Pulmonary artery endothelial cell (primary cell): ENCODE results near the gene GLRA1. TPM values are rescaled to one million over a fixed set of nuclear protein-coding genes. Genes with fewer than 3 reads are reported as not detected.

Experiments
- DNase-seq: peaks from one replicate; pipeline ENCODE4 v3.0.0-alpha.2; 2011; ENCODE audit warnings: low read depth, low spot score
- total RNA-seq: library from RNA; depleted of rRNA; stranded (reverse); fragments of >200 nt; gene quantifications from 2 replicates; pipeline ENCODE4 v1.2.3, GENCODE V29; 2014

The GLRA1 gene
- total RNA-seq, 1 donor from 2014 or later, result not detected

DNA sequence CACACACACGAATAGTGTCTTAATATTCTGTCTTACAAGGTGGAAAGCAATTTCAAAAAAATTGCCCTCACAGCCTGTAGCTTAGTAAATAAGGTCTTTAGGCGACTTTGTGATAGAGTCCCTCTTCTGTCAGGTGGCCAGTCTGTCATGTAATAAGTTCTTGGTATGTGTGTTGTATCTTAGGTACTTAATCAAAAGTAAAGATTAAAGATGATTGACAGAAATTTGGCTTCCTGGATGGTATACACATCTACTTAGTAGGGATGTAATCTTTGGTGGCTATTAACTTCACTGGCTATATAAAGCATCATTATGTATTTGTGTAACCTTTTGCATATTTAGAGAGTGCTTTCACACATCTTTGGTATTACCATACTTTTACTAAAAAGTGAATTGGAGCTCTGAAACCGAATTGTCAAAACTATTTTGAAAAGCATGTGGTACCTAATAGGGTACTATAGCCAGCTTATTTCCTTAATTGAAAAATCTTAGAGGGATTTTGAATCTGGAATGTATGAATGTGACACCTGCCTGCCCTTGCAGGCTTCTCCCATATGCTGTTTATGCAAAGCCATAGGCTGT, 149.5 kb downstream of the GLRA1 start:
- DNase-seq, result no peak

DNA sequence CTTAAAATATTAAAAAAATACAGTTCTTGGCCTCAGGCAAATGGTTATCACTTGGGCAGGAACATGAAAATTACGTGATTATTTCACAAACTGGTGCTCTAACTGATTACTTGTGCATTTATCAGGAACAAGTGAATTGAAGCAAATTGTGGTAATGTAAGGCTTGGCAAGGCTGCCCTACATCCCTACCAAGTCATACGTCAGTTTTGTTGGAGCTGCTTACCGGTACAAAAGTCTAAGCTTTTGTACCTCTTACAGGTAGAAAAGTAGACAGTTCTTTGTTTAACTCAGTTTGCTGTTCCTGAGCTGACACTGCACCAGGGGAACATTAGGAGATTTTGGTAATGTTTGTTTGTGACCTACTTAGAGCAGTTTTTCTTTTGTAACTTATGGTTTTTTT, 150.7 kb downstream of the GLRA1 start:
- no peak for DNase-seq

DNA sequence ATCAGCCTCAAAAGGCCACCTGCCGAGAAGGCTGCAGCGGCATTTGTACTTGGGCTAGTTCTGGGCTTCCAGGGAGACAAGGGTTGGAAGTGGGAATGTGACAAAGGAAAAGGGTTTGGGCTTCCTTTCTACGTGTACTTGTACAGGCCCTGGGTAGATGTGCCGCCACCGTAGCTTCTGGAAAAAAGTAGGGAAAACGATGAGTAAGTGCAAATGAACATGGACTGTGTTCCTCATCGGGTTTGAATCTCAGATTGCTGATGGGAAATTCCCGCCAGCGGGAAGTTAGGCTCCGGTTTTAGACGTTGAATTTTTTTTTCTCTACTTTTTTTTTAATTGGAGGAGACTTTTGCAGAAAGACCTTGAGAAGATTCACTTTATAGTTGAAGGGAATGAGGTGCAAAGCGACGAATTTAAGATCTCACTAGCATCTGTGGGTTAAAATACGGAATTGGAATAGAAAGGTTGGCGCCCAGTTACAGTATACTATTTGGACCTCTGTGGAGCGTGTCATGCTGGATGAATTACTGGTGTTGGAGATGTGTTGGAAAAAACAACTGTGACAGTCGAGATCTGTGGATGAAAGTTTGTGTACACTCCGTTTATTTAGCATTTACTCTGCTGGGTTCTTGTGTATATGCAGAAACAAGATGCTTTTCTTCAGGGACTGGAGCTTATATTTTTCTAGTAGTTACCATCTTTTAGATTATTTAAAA, 151.6 kb downstream of the GLRA1 start:
- no peak for DNase-seq

Other genes with a start within 250 kb of the GLRA1 start
- gene SPARC, start 237.9 kb downstream of the GLRA1 start, total RNA-seq, result 1,269 and 1,423 TPM in 2 replicates
- gene ATOX1, start 166.2 kb downstream of the GLRA1 start, total RNA-seq, result 63.6 and 68.7 TPM in 2 replicates
- 289 and 494 TPM in 2 replicates for gene G3BP1, start 152.9 kb downstream of the GLRA1 start, total RNA-seq